Epithelial cell of esophagus (primary cell): ENCODE results near the gene MAGT1.
"Not testable (repeated sequence)": the region's sequence is repeated elsewhere in the genome, so short reads cannot be mapped to it uniquely, and the experiment has no call there.

Source experiments
- DNase-seq: peaks from one replicate; pipeline ENCODE4 v3.0.0; 2010; ENCODE audit warnings: low read depth
- H3K4me3 ChIP-seq: 2 replicates; pipeline ENCODE4 v1.5.1; 2011; ENCODE audit warnings: mild to moderate bottlenecking, low read length, control low read depth
- TF ChIP-seq, protein P1 (sequence below): IDR thresholded peaks from 2 replicates; pipeline ENCODE4 v1.5.1; 2011; ENCODE audit warnings: low read depth, mild to moderate bottlenecking, low read length, control low read depth, inconsistent platforms; ENCODE audit not compliant: insufficient read depth; ENCODE audit errors: missing control alignments

The MAGT1 gene

DNA sequence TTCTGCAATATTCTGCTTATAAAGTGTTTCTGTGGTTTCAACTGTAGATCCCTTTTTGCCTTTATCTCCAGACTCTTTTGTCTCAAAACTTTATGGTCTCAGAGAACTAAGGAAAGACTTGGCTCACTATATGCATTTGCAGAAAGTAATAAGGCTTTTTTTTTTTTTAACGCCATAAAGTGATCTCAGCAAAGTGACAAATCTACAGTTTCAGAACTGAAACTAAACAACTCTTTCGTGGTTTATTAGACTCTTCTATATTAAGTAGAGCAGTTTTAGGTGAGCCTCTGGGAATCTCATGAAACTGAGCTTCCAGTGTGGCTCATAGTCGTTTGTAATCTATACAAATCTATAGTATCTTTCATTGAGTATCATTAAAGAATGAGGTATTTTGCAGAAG is 30.5 kb upstream of the MAGT1 start:
- TF ChIP-seq, protein P1, sequence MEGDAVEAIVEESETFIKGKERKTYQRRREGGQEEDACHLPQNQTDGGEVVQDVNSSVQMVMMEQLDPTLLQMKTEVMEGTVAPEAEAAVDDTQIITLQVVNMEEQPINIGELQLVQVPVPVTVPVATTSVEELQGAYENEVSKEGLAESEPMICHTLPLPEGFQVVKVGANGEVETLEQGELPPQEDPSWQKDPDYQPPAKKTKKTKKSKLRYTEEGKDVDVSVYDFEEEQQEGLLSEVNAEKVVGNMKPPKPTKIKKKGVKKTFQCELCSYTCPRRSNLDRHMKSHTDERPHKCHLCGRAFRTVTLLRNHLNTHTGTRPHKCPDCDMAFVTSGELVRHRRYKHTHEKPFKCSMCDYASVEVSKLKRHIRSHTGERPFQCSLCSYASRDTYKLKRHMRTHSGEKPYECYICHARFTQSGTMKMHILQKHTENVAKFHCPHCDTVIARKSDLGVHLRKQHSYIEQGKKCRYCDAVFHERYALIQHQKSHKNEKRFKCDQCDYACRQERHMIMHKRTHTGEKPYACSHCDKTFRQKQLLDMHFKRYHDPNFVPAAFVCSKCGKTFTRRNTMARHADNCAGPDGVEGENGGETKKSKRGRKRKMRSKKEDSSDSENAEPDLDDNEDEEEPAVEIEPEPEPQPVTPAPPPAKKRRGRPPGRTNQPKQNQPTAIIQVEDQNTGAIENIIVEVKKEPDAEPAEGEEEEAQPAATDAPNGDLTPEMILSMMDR: no peak
- DNase-seq: no peak
- H3K4me3 ChIP-seq: no peak overlapping the region

DNA sequence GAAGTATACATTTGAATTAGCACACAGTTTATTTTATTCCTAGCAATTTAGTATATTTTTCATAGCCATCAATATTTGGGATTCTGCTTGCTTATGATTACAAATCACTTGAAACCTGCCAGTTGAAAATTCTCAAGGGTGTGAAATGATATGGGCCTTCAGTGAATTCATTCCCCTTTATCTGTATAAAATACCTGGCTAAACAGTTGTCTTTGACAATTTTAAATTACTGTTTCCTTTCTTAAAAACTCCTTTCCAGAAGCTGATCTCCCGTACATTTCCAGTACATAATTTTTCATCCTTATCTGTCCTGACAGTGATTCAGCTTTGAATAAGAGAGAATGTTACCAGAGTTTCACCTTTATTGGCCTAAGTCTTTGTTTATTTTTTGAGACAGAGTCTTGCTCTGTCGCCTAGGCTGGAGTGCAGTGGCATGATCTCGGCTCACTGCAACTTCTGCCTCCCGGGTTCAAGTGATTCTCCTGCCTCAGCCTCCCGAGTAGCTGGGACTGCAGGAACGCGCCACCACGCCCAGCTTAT is 29.2 kb upstream of the MAGT1 start:
- DNase-seq: no peak
- H3K4me3 ChIP-seq: no peak overlapping the region
- TF ChIP-seq, protein P1: no peak

DNA sequence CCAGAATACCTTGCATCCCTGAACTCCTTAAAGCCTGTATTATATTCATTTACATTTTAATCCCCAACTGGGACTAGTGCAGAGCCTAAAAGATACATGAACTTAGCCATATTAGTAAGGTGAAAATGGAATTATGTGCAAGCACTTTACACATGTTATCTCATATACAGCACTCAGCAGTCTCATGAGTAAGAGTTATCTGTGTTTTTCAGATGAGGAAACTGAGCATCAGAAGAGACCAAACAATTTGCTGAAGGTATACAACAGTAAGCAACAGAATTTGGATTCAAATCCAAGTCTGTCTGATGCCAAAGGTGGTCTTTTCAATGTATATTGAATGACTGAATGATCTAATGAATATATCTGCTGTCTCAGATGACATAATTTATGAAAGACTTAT is 27.6 kb upstream of the MAGT1 start:
- DNase-seq: no peak
- H3K4me3 ChIP-seq: no peak overlapping the region
- TF ChIP-seq, protein P1: no peak

DNA sequence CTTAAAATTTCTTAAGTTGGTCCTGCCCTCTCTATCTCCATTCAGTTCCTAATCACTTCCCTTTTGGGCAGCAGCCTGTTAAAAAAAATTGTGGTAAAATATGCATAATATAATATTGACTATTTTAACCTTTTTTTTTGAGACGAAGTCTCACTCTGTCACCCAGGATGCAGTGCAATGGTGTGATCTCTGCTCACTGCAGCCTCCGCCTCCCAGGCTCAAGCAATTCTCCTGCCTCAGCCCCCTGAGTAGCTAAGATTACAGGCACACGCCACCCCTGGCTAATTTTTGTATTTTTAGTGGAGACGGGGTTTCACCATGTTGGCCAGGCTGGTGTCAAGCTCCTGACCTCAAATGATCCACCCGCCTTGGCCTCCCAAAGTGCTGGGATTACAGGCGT is 24.1 kb upstream of the MAGT1 start:
- H3K4me3 ChIP-seq, DNase-seq: not testable (repeated sequence)

DNA sequence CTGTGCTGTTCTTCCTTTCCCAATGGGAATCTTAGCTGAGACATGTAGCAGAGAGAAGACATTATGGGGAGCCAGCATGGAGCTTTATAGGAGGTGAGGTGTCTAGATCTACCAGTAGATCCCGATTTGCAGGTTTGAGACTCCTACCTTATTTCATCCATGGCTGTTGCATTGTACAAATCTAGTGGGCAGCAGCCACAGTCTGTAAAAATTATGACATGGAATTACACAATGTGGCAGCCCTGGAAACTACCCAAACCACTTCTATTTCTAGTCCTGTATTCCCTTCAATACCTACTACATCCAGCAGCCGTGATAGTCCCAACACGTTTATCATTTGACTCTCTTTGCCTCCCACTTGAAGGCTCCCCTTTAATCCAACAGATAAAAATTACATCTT is 23.3 kb upstream of the MAGT1 start:
- TF ChIP-seq, protein P1: no peak
- DNase-seq: peak; percentile 63

DNA sequence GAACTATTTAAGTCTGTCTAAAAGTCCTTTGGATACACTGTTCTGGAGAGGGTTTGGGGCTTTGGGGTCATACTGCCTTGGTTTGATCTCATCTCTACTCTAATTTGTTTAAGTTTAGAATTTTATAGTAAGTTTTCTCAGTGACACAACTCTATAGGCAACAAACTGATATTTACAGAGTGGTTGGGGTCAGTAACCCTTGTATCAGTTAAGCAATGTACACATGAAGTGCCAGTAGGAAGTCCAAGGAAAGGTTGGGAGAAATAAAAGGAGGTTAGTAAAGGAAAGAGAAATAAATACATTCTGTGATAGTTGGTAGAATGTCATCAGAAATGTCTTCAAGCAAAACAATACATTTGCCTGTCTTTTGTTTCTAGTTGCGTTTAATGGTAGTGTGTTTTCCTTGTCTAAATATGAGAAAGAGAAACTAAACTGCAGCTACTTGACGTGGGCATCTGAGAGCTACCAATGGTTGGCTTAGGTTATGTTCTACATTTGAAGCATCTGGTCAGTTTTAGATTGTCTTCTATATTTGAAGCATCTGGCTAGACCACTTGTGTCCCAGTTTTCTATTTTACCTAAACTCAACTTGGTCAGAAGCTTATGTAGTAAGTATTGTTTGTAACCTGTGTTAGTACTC is 22.2 kb upstream of the MAGT1 start:
- TF ChIP-seq, protein P1: no peak
- DNase-seq: no peak
- H3K4me3 ChIP-seq: no peak overlapping the region

More for the DNA sequence above, 23.3 kb upstream of the MAGT1 start:
- H3K4me3 ChIP-seq: no peak overlapping the region

DNA sequence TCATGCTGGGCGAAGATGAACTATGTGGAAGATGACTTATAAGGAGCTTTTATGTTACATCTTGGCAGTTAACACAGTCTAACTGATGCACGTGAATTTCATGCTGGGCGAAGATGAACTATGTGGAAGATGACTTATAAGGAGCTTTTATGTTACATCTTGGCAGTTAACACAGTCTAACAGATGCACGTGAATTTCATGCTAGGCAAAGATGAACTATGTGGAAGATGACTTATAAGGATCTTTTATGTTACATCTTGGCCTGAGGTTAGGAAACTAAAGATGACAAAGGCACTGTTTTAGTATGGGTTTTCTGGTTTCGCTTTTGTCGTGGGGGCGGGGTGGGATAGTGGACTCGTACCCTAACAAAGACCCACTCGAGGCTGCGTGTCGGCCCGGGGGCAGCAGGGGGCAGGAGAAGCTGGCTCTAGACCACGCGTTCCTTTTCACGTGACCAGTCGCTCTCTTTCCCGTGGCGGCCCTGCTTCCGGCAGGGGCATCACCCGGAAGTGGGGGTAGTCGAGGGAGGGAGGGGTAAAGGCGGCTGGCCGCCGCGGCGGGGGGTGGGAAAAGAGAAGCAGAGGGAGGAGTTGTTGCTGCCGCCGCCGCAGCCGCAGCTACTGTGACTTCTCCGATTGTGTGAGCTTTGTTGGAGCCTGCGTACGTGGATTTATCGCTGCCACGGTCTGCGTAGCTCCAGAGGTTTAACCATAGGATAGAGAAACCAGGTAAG is 15.0 kb upstream of the MAGT1 start, which contains the start of gene ATP7A:
ATP7A (plus strand) TSS at position 586 of the 733 bp plus-strand sequence. CDS start 60,949 bp downstream, outside the sequence.
- H3K4me3 ChIP-seq: peak within 1 kb of the TSS; percentile 45
- DNase-seq: peak; percentile 80
- TF ChIP-seq, protein P1: peak; percentile 47
